Neural cell (in vitro differentiated cells): Measurements from ENCODE around the gene CHST11.

Experiments
- EZH2 ChIP-seq: fragments of 200-600, 300-800 bp; shearing (Covaris generic), sonication (generic); IDR thresholded peaks from 2 replicates; pipeline ENCODE4 v1.6.1; 2014; ENCODE audit warnings: antibody characterized with exemption, low read length, borderline replicate concordance, mild to moderate bottlenecking; ENCODE audit not compliant: insufficient read depth, poor library complexity, severe bottlenecking
- POLR2AphosphoS5 ChIP-seq: IDR thresholded peaks from 2 replicates; pipeline ENCODE4 v1.6.1; 2012
- RAD21 ChIP-seq: fragments of 450-650 bp; conservative IDR thresholded peaks from 2 replicates; pipeline ENCODE4 v1.6.1; 2014; ENCODE audit warnings: antibody characterized with exemption, mild to moderate bottlenecking, moderate library complexity
- TF ChIP-seq, protein P1 (sequence below): fragments of 450-650 bp; IDR thresholded peaks from 2 replicates; pipeline ENCODE4 v1.5.1; 2014; ENCODE audit warnings: antibody characterized with exemption, mild to moderate bottlenecking, moderate library complexity; ENCODE audit not compliant: poor library complexity, severe bottlenecking

- TF ChIP-seq RAD21: peak; percentile 19
- TF ChIP-seq, protein P1, sequence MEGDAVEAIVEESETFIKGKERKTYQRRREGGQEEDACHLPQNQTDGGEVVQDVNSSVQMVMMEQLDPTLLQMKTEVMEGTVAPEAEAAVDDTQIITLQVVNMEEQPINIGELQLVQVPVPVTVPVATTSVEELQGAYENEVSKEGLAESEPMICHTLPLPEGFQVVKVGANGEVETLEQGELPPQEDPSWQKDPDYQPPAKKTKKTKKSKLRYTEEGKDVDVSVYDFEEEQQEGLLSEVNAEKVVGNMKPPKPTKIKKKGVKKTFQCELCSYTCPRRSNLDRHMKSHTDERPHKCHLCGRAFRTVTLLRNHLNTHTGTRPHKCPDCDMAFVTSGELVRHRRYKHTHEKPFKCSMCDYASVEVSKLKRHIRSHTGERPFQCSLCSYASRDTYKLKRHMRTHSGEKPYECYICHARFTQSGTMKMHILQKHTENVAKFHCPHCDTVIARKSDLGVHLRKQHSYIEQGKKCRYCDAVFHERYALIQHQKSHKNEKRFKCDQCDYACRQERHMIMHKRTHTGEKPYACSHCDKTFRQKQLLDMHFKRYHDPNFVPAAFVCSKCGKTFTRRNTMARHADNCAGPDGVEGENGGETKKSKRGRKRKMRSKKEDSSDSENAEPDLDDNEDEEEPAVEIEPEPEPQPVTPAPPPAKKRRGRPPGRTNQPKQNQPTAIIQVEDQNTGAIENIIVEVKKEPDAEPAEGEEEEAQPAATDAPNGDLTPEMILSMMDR: no peak
- TF ChIP-seq EZH2: no peak
- no peak for TF ChIP-seq POLR2AphosphoS5
Observed at GRCh38 chr12:104669089-104669721, 212.5 kb downstream of the CHST11 start.
